ENCODE measurements around the gene MAP4K3.
A peak's percentile ranks its signal among the peaks of the same experiment; 100 is the strongest.
"Not testable (repeated sequence)": the region's sequence is repeated elsewhere in the genome, so short reads cannot be mapped to it uniquely, and the experiment has no call there.

The MAP4K3 gene

GRCh38 chr2:39290433-39290832, 146.7 kb downstream of the MAP4K3 start:
- no peak for DNase-seq

GRCh38 chr2:39289609-39290008, 147.5 kb downstream of the MAP4K3 start:
- DNase-seq, result no peak

GRCh38 chr2:39283561-39283960, 153.5 kb downstream of the MAP4K3 start:
- no peak for DNase-seq

- no peak for DNase-seq
Measured at GRCh38 chr2:39281391-39281790, 155.7 kb downstream of the MAP4K3 start.

GRCh38 chr2:39275016-39275415, 162.1 kb downstream of the MAP4K3 start:
- no peak for DNase-seq

GRCh38 chr2:39269941-39270340, 167.1 kb downstream of the MAP4K3 start:
- DNase-seq, result no peak

GRCh38 chr2:39266916-39267434, 170.1 kb downstream of the MAP4K3 start:
- no peak for DNase-seq

- no peak for DNase-seq
Measured at GRCh38 chr2:39266139-39266805, 170.8 kb downstream of the MAP4K3 start.

GRCh38 chr2:39265315-39265714, 171.8 kb downstream of the MAP4K3 start:
- no peak for DNase-seq

- DNase-seq, result no peak
Measured at GRCh38 chr2:39264733-39265132, 172.4 kb downstream of the MAP4K3 start.

GRCh38 chr2:39260087-39260486, 177.0 kb downstream of the MAP4K3 start:
- DNase-seq, result no peak

- no peak for DNase-seq
Measured at GRCh38 chr2:39256040-39256439, 181.0 kb downstream of the MAP4K3 start.

GRCh38 chr2:39252888-39253518, 184.1 kb downstream of the MAP4K3 start:
- DNase-seq, result no peak

GRCh38 chr2:39247512-39248043, 189.5 kb downstream of the MAP4K3 start:
- peak; percentile 15 for DNase-seq

- no peak for DNase-seq
Measured at GRCh38 chr2:39246382-39246980, 190.6 kb downstream of the MAP4K3 start.

- not testable (repeated sequence) for DNase-seq
Measured at GRCh38 chr2:39244963-39245625, 192.0 kb downstream of the MAP4K3 start.

- DNase-seq, result not testable (repeated sequence)
Measured at GRCh38 chr2:39244241-39244862, 192.7 kb downstream of the MAP4K3 start.

GRCh38 chr2:39243469-39244123, 193.5 kb downstream of the MAP4K3 start, which contains the start of gene CDKL4:
CDKL4 (minus strand) TSS chr2:39243970.
- DNase-seq, result peak; percentile 42

- no peak for DNase-seq
Measured at GRCh38 chr2:39241588-39241987, 195.5 kb downstream of the MAP4K3 start.

- DNase-seq, result no peak
Measured at GRCh38 chr2:39240758-39241157, 196.3 kb downstream of the MAP4K3 start.

GRCh38 chr2:39234754-39235153, 202.3 kb downstream of the MAP4K3 start:
- no peak for DNase-seq

GRCh38 chr2:39232141-39232540, 204.9 kb downstream of the MAP4K3 start:
- no peak for DNase-seq

All from NCI-H2227 treated with DMSO at 0.1 percent for 48 hours (cell line).